Measurements from ENCODE around the gene CELA2B. TPM values are rescaled to one million over a fixed set of nuclear protein-coding genes. Genes with fewer than 3 reads are reported as not detected.
A peak's percentile ranks its signal among the peaks of the same experiment; 100 is the strongest.

Gene CELA2B
- polyA plus RNA-seq, 1 of the 3 experiments (the other 2 are of a cell fraction), result not detected

- no peak for TF ChIP-seq TAF1 (IDR thresholded peaks at IDR 0.05; ENCODE audit: borderline replicate concordance, low read depth, low read length)
- no peak for TF ChIP-seq POLR2AphosphoS5 (IDR thresholded peaks at IDR 0.05; ENCODE audit: low read depth, low read length)
- no peak for TF ChIP-seq USF1 (IDR thresholded peaks at IDR 0.05; ENCODE audit: borderline replicate concordance, low read depth)
- TF ChIP-seq FOXM1 (IDR thresholded peaks at IDR 0.05; ENCODE audit: low read depth), result no peak
- no peak for TF ChIP-seq JUND (IDR thresholded peaks at IDR 0.05)
- no peak for TF ChIP-seq ELF1 (IDR thresholded peaks at IDR 0.05)
- TF ChIP-seq MEF2A (IDR thresholded peaks at IDR 0.05; ENCODE audit: borderline replicate concordance, low read depth), result no peak
- TF ChIP-seq, protein P1, sequence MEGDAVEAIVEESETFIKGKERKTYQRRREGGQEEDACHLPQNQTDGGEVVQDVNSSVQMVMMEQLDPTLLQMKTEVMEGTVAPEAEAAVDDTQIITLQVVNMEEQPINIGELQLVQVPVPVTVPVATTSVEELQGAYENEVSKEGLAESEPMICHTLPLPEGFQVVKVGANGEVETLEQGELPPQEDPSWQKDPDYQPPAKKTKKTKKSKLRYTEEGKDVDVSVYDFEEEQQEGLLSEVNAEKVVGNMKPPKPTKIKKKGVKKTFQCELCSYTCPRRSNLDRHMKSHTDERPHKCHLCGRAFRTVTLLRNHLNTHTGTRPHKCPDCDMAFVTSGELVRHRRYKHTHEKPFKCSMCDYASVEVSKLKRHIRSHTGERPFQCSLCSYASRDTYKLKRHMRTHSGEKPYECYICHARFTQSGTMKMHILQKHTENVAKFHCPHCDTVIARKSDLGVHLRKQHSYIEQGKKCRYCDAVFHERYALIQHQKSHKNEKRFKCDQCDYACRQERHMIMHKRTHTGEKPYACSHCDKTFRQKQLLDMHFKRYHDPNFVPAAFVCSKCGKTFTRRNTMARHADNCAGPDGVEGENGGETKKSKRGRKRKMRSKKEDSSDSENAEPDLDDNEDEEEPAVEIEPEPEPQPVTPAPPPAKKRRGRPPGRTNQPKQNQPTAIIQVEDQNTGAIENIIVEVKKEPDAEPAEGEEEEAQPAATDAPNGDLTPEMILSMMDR (IDR thresholded peaks at IDR 0.05), result no peak
Measured at GRCh38 chr1:15522551-15522950, 46.6 kb downstream of the CELA2B start (continued).

GRCh38 chr1:15523104-15524020 is 47.5 kb downstream of the CELA2B start:
- H3K4me1 ChIP-seq (ENCODE audit: control insufficient read depth in 1 of 2, insufficient read depth in 2 of 2, low read depth in 1 of 2, low read length in 1 of 2), result peaks cover 6 to 20% of the 10 kb centered on the region in 2 experiments
- H4K20me1 ChIP-seq (ENCODE audit: insufficient read depth), result no peaks in the 10 kb centered on the region; the same call in 1 of the 2 replicates
- no peaks in the 10 kb centered on the region for H3K36me3 ChIP-seq (replicated peaks in 1 of 2; ENCODE audit: control insufficient read depth in 1 of 2, insufficient read depth in 2 of 2, low read length in 1 of 2)
- H3K9me3 ChIP-seq, result no peaks in the 10 kb centered on the region
- H3K4me2 ChIP-seq, result peak overlapping the region; percentile 66
- TF ChIP-seq SIN3A (IDR thresholded peaks at IDR 0.05; ENCODE audit: borderline replicate concordance, low read depth, low read length) (peak; percentile 47; the same call in 1 of the 2 replicates), NRF1 (IDR thresholded peaks at IDR 0.05; ENCODE audit: low read depth, low read length) (no peak)
- no peaks in the 10 kb centered on the region for H3K27me3 ChIP-seq (ENCODE audit: insufficient read depth)
- peaks cover 16% of the 10 kb centered on the region for H3F3A ChIP-seq (replicated peaks; ENCODE audit: insufficient read depth)
- peaks cover 29% of the 10 kb centered on the region for H3K79me2 ChIP-seq (ENCODE audit: insufficient read depth)
- ChIA-PET POLR2A (no interaction called here), CTCF (interaction anchor here (0.6 kb wide), 1 partner anchor 218 kb away, joined by 3 read pairs; no protein-coding TSS in a partner anchor)
- WGBS (ENCODE audit: low lambda C conversion rate), result 54% methylated on average over 16 of the region's 18 CpGs
- peak overlapping the region; percentile 71 for H3K9ac ChIP-seq
- H3K27ac ChIP-seq (ENCODE audit: low read depth in 2 of 2, low read length in 1 of 2), result peak overlapping the region; percentile 66 to 74
- DNase-seq, result no peak
- peak overlapping the region; percentile 77 for H2AFZ ChIP-seq (ENCODE audit: low read depth)
- peak overlapping the region; percentile 65 to 71 for H3K4me3 ChIP-seq (ENCODE audit: low read depth in 2 of 2, low read length in 1 of 2)
- no peaks in the 10 kb centered on the region for H3K9me2 ChIP-seq

DNA sequence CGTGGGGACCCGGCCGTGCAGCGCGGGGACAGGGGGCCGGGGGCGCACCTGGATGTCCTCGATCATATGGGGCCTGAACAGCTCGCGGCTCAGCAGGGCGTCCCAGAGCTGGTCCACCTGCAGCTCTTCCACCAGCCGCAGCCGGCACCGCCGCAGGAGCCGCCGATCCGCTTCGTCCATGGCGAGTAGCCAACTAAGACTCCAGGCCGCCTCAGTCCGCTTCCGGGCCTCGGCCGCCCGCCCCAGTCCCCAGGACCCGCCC is 48.0 kb downstream of the CELA2B start, which contains the start of gene CASP9:
CASP9 (minus strand) TSS at position 195 of the 262 bp plus-strand sequence; CDS start at position 180, 15 bp downstream.
- Histone ChIP-seq H3F3A (replicated peaks; ENCODE audit: insufficient read depth) (peaks cover 16% of the 10 kb centered on the region), H2AFZ (ENCODE audit: low read depth) (peak within 1 kb of the TSS; percentile 90), H3K9ac (peak within 1 kb of the TSS; percentile 77), H3K27me3 (ENCODE audit: insufficient read depth) (no peaks in the 10 kb centered on the region), H4K20me1 (ENCODE audit: insufficient read depth) (no peaks in the 10 kb centered on the region; the same call in 1 of the 2 replicates), H3K9me2 (no peaks in the 10 kb centered on the region), H3K4me1 (ENCODE audit: control insufficient read depth in 1 of 2, insufficient read depth in 2 of 2, low read depth in 1 of 2, low read length in 1 of 2) (peaks cover 6 to 20% of the 10 kb centered on the region in 2 experiments), H3K4me2 (peak within 1 kb of the TSS; percentile 91), H3K4me3 (ENCODE audit: low read depth in 2 of 2, low read length in 1 of 2) (peak within 1 kb of the TSS; percentile 88 to 89), H3K9me3 (no peaks in the 10 kb centered on the region), H3K36me3 (replicated peaks in 1 of 2; ENCODE audit: control insufficient read depth in 1 of 2, insufficient read depth in 2 of 2, low read length in 1 of 2) (peaks cover under 1 to 2% of the 10 kb centered on the region in 2 experiments), H3K79me2 (ENCODE audit: insufficient read depth) (peaks cover 35% of the 10 kb centered on the region), H3K27ac (ENCODE audit: low read depth in 2 of 2, low read length in 1 of 2) (peak within 1 kb of the TSS; percentile 90 to 97)
- no CpG with 5 or more reads among the region's 27 CpGs for WGBS (ENCODE audit: low lambda C conversion rate)
- ChIA-PET CTCF (interaction anchor here (0.6 kb wide), 1 partner anchor 219 kb away, joined by 3 read pairs; no protein-coding TSS in a partner anchor), POLR2A (no interaction called here)
- TF ChIP-seq YY1 (IDR thresholded peaks at IDR 0.05; ENCODE audit: low read depth) (no peak), EP300 (IDR thresholded peaks at IDR 0.05; ENCODE audit: borderline replicate concordance in 1 of 2, low read depth in 1 of 2, low read length in 1 of 2) (no peak), TCF12 (IDR thresholded peaks at IDR 0.05) (no peak), MEF2A (IDR thresholded peaks at IDR 0.05; ENCODE audit: borderline replicate concordance, low read depth) (no peak), FOXJ3 (CRISPR knock-in tag; IDR thresholded peaks at IDR 0.05) (no peak), NRF1 (IDR thresholded peaks at IDR 0.05; ENCODE audit: low read depth, low read length) (no peak), USF1 (IDR thresholded peaks at IDR 0.05; ENCODE audit: borderline replicate concordance, low read depth) (no peak), SIN3A (IDR thresholded peaks at IDR 0.05; ENCODE audit: borderline replicate concordance, low read depth, low read length) (0 out of 2 replicates have a peak, but pooled peaks have one; percentile 8), EZH2phosphoT487 (IDR thresholded peaks at IDR 0.05; ENCODE audit: borderline replicate concordance, low read depth) (no peak), ELF1 (IDR thresholded peaks at IDR 0.05) (peak; percentile 53; the same call in 1 of the 2 replicates), GATA2 (CRISPR knock-in tag; IDR thresholded peaks at IDR 0.05) (no peak), TAF1 (IDR thresholded peaks at IDR 0.05; ENCODE audit: borderline replicate concordance, low read depth, low read length) (peak; percentile 65; the same call in 1 of the 2 replicates), POLR2AphosphoS5 (IDR thresholded peaks at IDR 0.05; ENCODE audit: low read depth, low read length) (peak; percentile 54; the same call in 1 of the 2 replicates), GABPA (IDR thresholded peaks at IDR 0.05; ENCODE audit: low read depth) (no peak), NFIC (IDR thresholded peaks at IDR 0.05; ENCODE audit: borderline replicate concordance) (peak; percentile 55), JUND (IDR thresholded peaks at IDR 0.05) (no peak)
- DNase-seq, result no peak

Measured in SK-N-SH (cell line).